Ovary (tissue), 9 donors: Measurements from ENCODE around the gene SERHL2. TPM values are rescaled to one million over a fixed set of nuclear protein-coding genes. Genes with fewer than 3 reads are reported as not detected.
"Not testable (repeated sequence)": the region's sequence is repeated elsewhere in the genome, so short reads cannot be mapped to it uniquely, and the experiment has no call there.

ENCODE experiments used
- DNase-seq, 5 donors: peaks; one replicate each; pipeline ENCODE4 v3.0.0-alpha.2; 2019 to 2020
- H3K27ac ChIP-seq, 2 donors: fragments of 200-600 bp; one replicate each; pipeline versions ENCODE4 v1.5.1 to v1.8.0; 2019 to 2022
- H3K27me3 ChIP-seq: fragments of 200-600 bp; one replicate; pipeline ENCODE4 v1.8.0; 2022
- H3K36me3 ChIP-seq: fragments of 200-600 bp; sonication (generic); one replicate; pipeline ENCODE4 v1.5.1; 2019
- H3K4me1 ChIP-seq: one replicate; pipeline ENCODE4 v1.8.1; 2013; ENCODE audit warnings: mild to moderate bottlenecking, moderate library complexity; ENCODE audit not compliant: insufficient read depth
- H3K4me3 ChIP-seq: fragments of 200-600 bp; sonication (generic); one replicate; pipeline ENCODE4 v1.5.1; 2017
- H3K9me3 ChIP-seq, 2 donors: fragments of 200-600 bp in 1 of 2; sonication (generic) in 1 of 2; one replicate each; pipeline versions ENCODE4 v1.5.1 to v1.8.1; 2013 to 2019; ENCODE audit warnings: mild to moderate bottlenecking in 1 of 2, moderate library complexity in 1 of 2
- EP300 ChIP-seq: sonication (generic); formaldehyde crosslinking; IDR thresholded peaks from one replicate; pipeline ENCODE4 v1.6.1; 2017; ENCODE audit warnings: antibody characterized with exemption
- POLR2A ChIP-seq: fragments of 450-650 bp; IDR thresholded peaks from one replicate; pipeline ENCODE4 v1.6.1; 2017; ENCODE audit warnings: antibody characterized with exemption, mild to moderate bottlenecking, moderate library complexity
- WGBS, 3 donors: extraction: QIAGEN DNeasy Blood & Tissue Kit in 1 of 3; methylation state at CpG; one replicate each; pipeline versions ENCODE4 v1.1.5 to v1.1.7; 2013 to 2017; 5-methylcytosine and 5-hydroxymethylcytosine counted together
- intact Hi-C, 4 donors: fragments of 100-400 bp; cut with DNase I; formaldehyde crosslinking; loops; one replicate each; pipeline versions ENCODE4 v1.11.0 to v1.15.1; 2022 to 2023
- polyA plus RNA-seq, 2 donors: library from polyadenylated mRNA; stranded (reverse); fragments of 200-250 nt in 1 of 2; fragments of 350-450 nt in 1 of 2; fragmentation: Illumina TruSeq in 1 of 2; extraction: RNeasy Lipid Tissue Mini Kit (QIAGEN cat#74804) in 1 of 2; gene quantifications; one replicate each; pipeline ENCODE4 v1.2.3, GENCODE V29; 2013 to 2014
- total RNA-seq, 7 donors: library from RNA; depleted of rRNA in 2 of 7; stranded (reverse); fragments of >200 nt in 2 of 7; fragmentation: NEBNext Ultra II Directional in 3 of 7; extraction: Animal tissue kit (Norgen Biotek cat#: 25700) in 3 of 7; gene quantifications; one replicate each; pipeline versions ENCODE4 v1.1.0 to v1.2.4, GENCODE V29; 2016 to 2023
- TF ChIP-seq, protein P1 (sequence below), 3 donors: fragments of 450-650 bp in 2 of 3; fragments of 200-600 bp in 1 of 3; IDR thresholded peaks; one replicate each; pipeline versions ENCODE4 v1.5.1 to v1.8.0; 2016 to 2022; ENCODE audit warnings: antibody characterized with exemption in 3 of 3, mild to moderate bottlenecking in 1 of 3
- donor health status: DM: no; HTN: no; CAD: no; lungs with moderate emphysema.
- donor health status: DM: no; HTN: no; CAD: no.
- donor health status: Bipolar disorder and iron deficiency.
- donor health status: DM: yes; HTN: yes; CAD: no.
- donor health status: DM: no; HTN: no; CAD: no.
- donor health status: DM: yes; HTN: yes; CAD: no.

The SERHL2 gene
- total and polyA plus RNA-seq, 9 donors, result 8.1 to 27.8 (median 14.9) TPM

GRCh38 chr22:42512273-42512990, 41.3 kb upstream of the SERHL2 start:
- 36 to 47% (median 38%) methylated on average over 18 to 22 of the region's 22 CpGs for WGBS, 3 donors
- H3K27me3 ChIP-seq, H3K4me3 ChIP-seq, H3K9me3 ChIP-seq, H3K4me1 ChIP-seq, H3K36me3 ChIP-seq: not testable (repeated sequence)
- DNase-seq, result peak; percentile 66 to 76 (median 68)
- H3K27ac ChIP-seq, result peak overlapping the region in 1 of 2 donors; percentile 13
- TF ChIP-seq, protein P1, sequence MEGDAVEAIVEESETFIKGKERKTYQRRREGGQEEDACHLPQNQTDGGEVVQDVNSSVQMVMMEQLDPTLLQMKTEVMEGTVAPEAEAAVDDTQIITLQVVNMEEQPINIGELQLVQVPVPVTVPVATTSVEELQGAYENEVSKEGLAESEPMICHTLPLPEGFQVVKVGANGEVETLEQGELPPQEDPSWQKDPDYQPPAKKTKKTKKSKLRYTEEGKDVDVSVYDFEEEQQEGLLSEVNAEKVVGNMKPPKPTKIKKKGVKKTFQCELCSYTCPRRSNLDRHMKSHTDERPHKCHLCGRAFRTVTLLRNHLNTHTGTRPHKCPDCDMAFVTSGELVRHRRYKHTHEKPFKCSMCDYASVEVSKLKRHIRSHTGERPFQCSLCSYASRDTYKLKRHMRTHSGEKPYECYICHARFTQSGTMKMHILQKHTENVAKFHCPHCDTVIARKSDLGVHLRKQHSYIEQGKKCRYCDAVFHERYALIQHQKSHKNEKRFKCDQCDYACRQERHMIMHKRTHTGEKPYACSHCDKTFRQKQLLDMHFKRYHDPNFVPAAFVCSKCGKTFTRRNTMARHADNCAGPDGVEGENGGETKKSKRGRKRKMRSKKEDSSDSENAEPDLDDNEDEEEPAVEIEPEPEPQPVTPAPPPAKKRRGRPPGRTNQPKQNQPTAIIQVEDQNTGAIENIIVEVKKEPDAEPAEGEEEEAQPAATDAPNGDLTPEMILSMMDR (IDR thresholded peaks at IDR 0.05), result peak in 1 of 3 donors; percentile 65
- intact Hi-C loops, result loop anchor here in 1 of 4 donors (10.0 kb wide), 1 partner anchor 102 kb away; the partner anchor contains the start of gene POLDIP3

GRCh38 chr22:42514331-42514730, 39.4 kb upstream of the SERHL2 start:
- intact Hi-C loops, result loop anchor here in 1 of 4 donors (10.0 kb wide), 1 partner anchor 100 kb away; the partner anchor contains the start of gene POLDIP3
- 74 to 87% (median 80%) methylated on average over 14 to 17 of the region's 17 CpGs for WGBS, 3 donors
- H3K36me3 ChIP-seq, DNase-seq, H3K4me1 ChIP-seq, H3K27ac ChIP-seq, H3K27me3 ChIP-seq, H3K4me3 ChIP-seq, H3K9me3 ChIP-seq: not testable (repeated sequence)

DNA sequence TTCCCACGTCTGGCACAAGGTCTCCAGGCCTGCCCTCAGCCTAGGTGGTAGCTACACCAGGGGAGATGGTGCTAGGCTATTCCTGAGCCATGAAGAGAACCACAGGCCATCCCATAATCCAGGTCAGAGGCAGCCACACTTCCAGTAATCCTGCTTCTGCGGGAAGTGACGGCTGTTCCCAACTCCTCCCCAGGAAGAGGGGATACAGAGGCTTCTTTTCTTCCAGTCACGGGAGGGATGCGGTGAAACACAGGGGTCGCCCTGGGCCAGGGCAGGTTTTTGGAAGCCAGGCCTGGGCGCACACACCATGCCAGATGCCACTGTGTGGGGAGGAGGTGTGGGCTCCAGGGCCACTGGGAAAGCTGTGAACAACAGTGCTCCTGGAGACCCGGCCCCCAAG, 38.5 kb upstream of the SERHL2 start:
- not testable (repeated sequence) for H3K36me3 ChIP-seq, H3K4me1 ChIP-seq, H3K27me3 ChIP-seq, DNase-seq, H3K27ac ChIP-seq, H3K9me3 ChIP-seq, H3K4me3 ChIP-seq
- intact Hi-C loops, result loop anchor here in 1 of 4 donors (10.0 kb wide), 1 partner anchor 99 kb away; the partner anchor contains the start of gene POLDIP3
- WGBS, 3 donors, result 87 to 90% (median 87%) methylated on average over 6 to 7 of the region's 8 CpGs

- 43 to 61% (median 48%) methylated on average over 12 to 14 of the region's 14 CpGs for WGBS, 3 donors
- no peaks in the 10 kb centered on the region for H3K9me3 ChIP-seq
- intact Hi-C loops, result loop anchor here in 1 of 4 donors (10.0 kb wide), 1 partner anchor 99 kb away; the partner anchor contains the start of gene POLDIP3
- H3K36me3 ChIP-seq, result no peaks in the 10 kb centered on the region
- TF ChIP-seq POLR2A (no peak), EP300 (no peak)
- TF ChIP-seq, protein P1 (IDR thresholded peaks at IDR 0.05), result no peak
- H3K27me3 ChIP-seq, result no peaks in the 10 kb centered on the region
- H3K4me3 ChIP-seq, result no peak overlapping the region
- no peaks in the 10 kb centered on the region for H3K4me1 ChIP-seq
- DNase-seq, result peak; percentile 45 to 68 (median 64)
- no peak overlapping the region for H3K27ac ChIP-seq
Measured at GRCh38 chr22:42515896-42516295, 37.9 kb upstream of the SERHL2 start.

GRCh38 chr22:42517103-42517502, 36.7 kb upstream of the SERHL2 start:
- not testable (repeated sequence) for H3K27me3 ChIP-seq, H3K36me3 ChIP-seq, H3K9me3 ChIP-seq, DNase-seq, H3K4me1 ChIP-seq, H3K4me3 ChIP-seq, H3K27ac ChIP-seq
- 93 to 95% (median 94%) methylated on average over 7 of the region's 7 CpGs for WGBS, 3 donors
- intact Hi-C loops, result loop anchor here in 1 of 4 donors (10.0 kb wide), 1 partner anchor 98 kb away; the partner anchor contains the start of gene POLDIP3

DNA sequence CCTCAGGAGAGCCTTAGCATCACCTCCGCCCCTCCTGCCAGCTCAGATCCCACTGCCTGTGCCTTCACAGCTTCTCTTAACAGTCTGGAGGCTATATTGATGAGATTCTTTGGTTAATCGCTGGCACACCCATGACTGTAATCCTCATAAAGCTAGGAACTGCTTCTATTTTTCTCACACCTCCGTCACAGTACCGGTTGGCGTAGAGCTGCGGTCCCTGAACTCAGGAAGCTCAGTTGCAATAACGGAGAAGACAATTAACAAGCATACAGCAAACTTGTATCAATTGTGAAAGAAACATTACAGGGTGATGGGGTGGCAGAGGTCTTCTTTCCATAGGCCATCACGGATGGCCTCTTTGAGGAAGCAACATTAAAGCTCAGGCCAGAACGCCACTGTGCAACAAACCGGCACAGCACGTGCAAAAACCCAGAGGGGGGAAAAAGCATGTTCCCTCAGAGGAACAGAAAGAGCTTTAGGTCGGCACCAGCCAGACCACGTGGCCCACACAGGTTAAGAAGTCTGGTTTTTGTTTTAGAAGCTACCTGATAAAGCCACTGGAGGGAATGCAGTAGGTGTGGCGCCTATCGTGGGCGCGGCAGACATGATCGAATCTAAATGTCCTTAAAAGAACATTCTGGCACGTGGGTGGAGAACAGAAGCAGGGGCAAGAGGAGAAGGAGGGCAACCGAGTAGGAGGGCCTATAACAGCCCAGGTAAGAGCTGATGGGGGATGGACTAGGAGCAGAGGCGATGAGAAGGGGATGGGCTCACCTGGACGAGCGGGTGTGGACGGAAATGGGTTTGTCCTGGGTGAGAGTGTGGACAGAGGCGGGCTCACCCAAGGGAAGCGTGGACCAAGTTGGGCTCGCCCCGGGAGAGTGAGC, 34.9 kb upstream of the SERHL2 start:
- not testable (repeated sequence) for H3K9me3 ChIP-seq, DNase-seq, H3K4me1 ChIP-seq, H3K27me3 ChIP-seq, H3K36me3 ChIP-seq
- Histone ChIP-seq H3K4me3 (peak overlapping the region; percentile 76), H3K27ac (peak overlapping the region in 1 of 2 donors; percentile 59)
- WGBS, 3 donors, result 18 to 22% (median 21%) methylated on average over 11 to 18 of the region's 28 CpGs
- intact Hi-C loops, result loop anchor here in 1 of 4 donors (10.0 kb wide), 1 partner anchor 96 kb away; the partner anchor contains the start of gene POLDIP3
